GM10266 (cell line): Measurements from ENCODE around the gene DTNBP1.

ENCODE experiments used
- DNase-seq: peaks from one replicate; pipeline ENCODE4 v3.0.0; 2012; ENCODE audit errors: extremely low spot score
- TF ChIP-seq, protein P1 (sequence below): IDR thresholded peaks from 2 replicates; pipeline ENCODE4 v1.5.1; 2012; ENCODE audit warnings: mild to moderate bottlenecking, low read depth; ENCODE audit not compliant: control insufficient read depth, insufficient read depth; ENCODE audit errors: missing control alignments

The DTNBP1 gene

DNA sequence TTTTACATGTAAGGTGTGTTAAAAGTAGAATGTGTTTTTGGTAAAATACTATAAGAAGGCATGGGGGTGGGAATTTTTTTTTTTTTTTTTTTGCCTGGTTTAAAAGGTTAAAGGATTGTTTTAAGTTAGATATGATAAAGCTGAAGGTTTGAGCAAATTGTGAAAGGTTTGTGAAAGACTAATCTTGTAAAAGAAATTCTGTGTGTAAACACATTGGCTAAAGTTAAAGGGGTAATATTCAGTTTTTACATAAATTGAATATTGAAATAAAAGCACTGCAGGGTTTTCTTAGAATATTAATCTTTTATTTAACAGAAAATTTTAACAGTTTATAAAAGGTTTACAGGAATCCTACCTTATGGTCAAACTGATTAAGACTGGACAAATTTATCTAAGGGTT is 105.7 kb downstream of the DTNBP1 start:
- DNase-seq = no peak
- TF ChIP-seq, protein P1, sequence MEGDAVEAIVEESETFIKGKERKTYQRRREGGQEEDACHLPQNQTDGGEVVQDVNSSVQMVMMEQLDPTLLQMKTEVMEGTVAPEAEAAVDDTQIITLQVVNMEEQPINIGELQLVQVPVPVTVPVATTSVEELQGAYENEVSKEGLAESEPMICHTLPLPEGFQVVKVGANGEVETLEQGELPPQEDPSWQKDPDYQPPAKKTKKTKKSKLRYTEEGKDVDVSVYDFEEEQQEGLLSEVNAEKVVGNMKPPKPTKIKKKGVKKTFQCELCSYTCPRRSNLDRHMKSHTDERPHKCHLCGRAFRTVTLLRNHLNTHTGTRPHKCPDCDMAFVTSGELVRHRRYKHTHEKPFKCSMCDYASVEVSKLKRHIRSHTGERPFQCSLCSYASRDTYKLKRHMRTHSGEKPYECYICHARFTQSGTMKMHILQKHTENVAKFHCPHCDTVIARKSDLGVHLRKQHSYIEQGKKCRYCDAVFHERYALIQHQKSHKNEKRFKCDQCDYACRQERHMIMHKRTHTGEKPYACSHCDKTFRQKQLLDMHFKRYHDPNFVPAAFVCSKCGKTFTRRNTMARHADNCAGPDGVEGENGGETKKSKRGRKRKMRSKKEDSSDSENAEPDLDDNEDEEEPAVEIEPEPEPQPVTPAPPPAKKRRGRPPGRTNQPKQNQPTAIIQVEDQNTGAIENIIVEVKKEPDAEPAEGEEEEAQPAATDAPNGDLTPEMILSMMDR = no peak

DNA sequence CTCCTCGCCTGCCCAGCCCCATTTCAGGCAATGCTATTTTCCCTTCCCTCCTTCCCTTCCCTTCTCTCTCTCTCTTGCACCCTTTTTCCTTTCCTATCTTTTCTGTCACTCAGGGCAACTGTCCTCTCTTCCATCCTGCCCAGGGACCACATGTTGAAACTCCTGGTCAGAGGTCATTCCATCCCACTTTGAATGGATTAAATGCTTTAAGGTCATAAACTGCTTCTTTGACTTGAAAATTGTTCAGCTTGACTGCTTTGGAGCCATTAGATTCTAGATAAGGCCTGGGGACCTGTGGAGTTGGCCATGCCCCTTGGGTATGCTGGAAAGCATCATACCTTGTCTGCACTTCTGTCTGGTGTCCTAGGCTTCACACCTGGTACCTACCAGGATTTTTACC is 106.1 kb downstream of the DTNBP1 start:
- DNase-seq = no peak
- TF ChIP-seq, protein P1 = no peak

DNA sequence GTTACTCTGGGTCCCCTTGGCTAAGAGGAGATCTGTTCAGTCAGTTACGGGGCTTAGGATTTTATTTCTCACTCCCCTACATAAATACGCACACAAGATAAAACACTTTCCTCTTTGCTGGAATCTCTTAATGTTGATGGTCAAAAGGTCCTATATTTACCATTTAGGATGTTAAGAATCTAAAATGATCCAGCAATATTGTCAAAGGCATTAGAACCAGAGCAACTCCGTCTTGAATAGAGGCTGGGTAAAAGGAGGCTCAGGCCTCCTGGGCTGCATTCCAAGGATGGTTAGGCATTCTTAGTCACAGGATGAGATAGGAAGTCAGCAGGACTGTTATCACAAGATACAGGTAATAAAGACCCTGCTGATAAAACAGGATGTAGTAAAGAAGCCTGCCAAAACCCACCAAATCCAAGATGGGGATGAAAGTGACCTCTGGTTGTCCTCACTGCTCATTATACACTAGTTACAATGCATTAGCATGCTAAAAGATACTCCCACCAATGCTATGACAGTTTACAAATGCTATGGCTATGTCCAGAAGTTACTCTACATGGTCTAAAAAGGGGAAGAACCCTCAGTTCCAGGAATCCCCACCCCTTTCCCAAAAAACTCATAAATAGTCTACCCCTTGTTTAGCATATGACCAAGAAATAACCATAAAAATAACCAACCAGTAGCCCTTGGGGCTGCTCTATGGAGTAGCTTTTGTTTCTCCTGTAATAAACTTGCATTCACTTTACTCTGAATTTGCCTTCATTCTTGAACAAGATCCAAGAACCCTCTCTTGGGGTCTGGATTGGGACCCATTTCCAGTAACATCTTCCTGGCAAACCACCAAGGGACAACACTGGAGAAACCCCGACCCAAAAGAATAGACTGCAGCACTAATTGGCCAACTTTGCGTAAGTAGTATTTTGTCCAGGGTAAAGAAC is 107.5 kb downstream of the DTNBP1 start:
- TF ChIP-seq, protein P1 = no peak
- no peak for DNase-seq

DNA sequence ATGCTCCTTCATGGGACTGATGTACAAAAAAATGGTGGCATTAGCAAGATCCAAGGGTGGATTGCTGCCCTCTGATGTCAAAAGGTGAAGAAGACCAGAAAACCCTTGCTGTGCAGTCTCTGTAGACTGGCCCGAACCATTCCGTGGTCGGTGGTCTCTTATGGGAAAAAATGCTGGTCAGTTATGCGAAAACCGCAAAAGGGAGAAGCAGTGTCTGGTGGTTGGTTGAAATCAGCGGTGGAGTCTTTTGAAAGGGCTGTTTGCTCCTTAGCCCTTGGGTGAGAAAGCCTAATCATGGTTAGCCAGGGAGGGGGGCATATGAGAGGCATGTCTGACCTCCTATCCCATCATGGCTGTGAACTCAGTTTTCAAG is 108.1 kb downstream of the DTNBP1 start:
- TF ChIP-seq, protein P1 = no peak
- DNase-seq = no peak

DNA sequence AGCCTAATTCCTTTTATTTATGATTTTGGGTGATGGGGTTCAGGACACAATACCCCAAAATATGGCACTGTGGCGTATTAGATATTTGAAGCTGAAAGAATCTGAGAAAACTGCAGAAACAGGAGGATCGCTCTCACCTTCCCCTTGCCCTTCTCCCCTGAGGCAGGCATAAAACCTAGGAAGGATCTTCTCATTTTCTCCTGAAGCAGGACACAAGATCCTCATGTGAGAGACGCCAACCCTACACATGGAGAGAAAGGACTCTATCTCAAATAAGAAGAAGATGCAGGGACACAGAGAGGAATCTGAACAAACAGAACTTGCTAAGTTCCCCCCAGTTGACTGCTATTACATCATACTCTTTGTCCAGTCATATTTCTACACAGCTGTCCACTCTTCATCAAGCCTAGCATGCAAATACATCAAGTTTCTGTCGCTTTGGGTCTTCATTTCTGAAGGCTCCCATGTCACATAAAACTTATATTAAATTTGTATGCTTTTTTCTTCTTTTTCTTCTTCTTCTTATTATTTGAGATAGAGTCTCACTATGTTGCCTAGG is 109.0 kb downstream of the DTNBP1 start:
- no peak for DNase-seq
- TF ChIP-seq, protein P1 = no peak

DNA sequence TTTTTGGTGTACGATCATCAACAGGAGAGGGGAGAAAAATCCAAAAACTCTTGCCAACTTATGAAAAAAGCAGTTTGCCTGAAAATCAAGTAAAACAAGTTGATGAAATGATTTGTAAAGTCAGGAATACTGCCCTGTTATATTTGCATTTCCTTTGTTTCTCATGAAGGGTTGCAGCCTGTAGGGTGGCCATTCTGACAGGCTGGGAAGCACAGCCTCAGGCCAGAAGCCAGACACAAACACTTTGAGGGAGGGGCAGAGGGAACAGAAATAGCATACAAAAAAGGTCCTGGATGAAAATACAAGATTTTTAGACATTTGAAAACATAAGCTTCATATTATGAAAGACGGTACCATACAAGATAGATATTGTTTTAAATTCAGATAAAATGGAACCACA is 109.8 kb downstream of the DTNBP1 start:
- TF ChIP-seq, protein P1 = no peak

DNA sequence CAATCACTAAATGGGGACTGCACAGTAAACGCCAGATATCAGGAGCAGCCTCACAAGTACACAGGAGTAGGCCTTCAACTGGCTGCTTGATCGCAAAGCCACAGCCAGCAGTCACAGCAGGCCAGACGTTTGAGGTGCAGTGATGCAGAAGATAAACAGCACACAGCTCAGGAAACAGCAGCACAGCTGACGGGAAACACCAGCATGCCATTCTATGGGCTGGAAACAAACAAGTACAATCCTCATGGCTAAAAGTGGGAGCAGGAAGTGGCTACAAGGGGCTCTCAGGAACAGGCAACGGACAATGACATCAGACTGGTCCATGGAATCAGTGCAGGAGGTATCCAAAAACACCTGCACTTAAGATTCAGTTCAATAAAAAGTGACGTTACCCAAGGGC is 111.0 kb downstream of the DTNBP1 start:
- TF ChIP-seq, protein P1 = no peak
- no peak for DNase-seq

More for the DNA sequence above, 109.8 kb downstream of the DTNBP1 start:
- DNase-seq = no peak
